Heart right ventricle (tissue), 16 donors: ENCODE data around the gene ITPR2. TPM values are rescaled to one million over a fixed set of nuclear protein-coding genes. Genes with fewer than 3 reads are reported as not detected.
A peak's percentile ranks its signal among the peaks of the same experiment; 100 is the strongest.

Experiments
- ATAC-seq, 8 donors: fragments of 200-7000 bp; cut with Tn5 transposase; one replicate each; pipeline ENCODE4 v1.9.1; 2020; ENCODE audit warnings: mild to moderate bottlenecking in 8 of 8, moderate library complexity in 8 of 8, moderate number of reproducible peaks in 1 of 8
- DNase-seq, 2 donors: peaks; one replicate each; pipeline ENCODE4 v3.0.0-alpha.2; 2020
- H3K27ac ChIP-seq, 10 donors: fragments of 200-600 bp; sonication (generic) in 2 of 10; one replicate each; pipeline versions ENCODE4 v1.5.0 to v1.8.0; 2020 to 2022; ENCODE audit warnings: mild to moderate bottlenecking in 3 of 10
- H3K27me3 ChIP-seq, 7 donors: fragments of 200-600 bp; one replicate each; pipeline ENCODE4 v1.8.0; 2021 to 2022; ENCODE audit warnings: mild to moderate bottlenecking in 2 of 7
- H3K36me3 ChIP-seq, 9 donors: fragments of 200-600 bp; sonication (generic) in 1 of 9; one replicate each; pipeline versions ENCODE4 v1.5.0 to v1.8.0; 2020 to 2022; ENCODE audit warnings: mild to moderate bottlenecking in 2 of 9
- H3K4me1 ChIP-seq, 9 donors: fragments of 200-600 bp; sonication (generic) in 1 of 9; one replicate each; pipeline versions ENCODE4 v1.5.0 to v1.8.0; 2020 to 2022; ENCODE audit warnings: mild to moderate bottlenecking in 4 of 9
- H3K4me3 ChIP-seq, 10 donors: fragments of 200-600 bp; sonication (generic) in 2 of 10; one replicate each; pipeline versions ENCODE4 v1.5.0 to v1.8.0; 2020 to 2022; ENCODE audit warnings: mild to moderate bottlenecking in 7 of 10, moderate library complexity in 2 of 10
- H3K9me3 ChIP-seq, 11 donors: fragments of 200-600 bp in 10 of 11; sonication (generic) in 2 of 11; one replicate each; pipeline versions ENCODE4 v1.5.0 to v1.8.0; 2013 to 2022; ENCODE audit warnings: mild to moderate bottlenecking in 2 of 11, control low read depth in 1 of 11, moderate library complexity in 1 of 11
- WGBS, 2 donors: extraction: QIAGEN DNeasy Blood & Tissue Kit; methylation state at CpG; one replicate each; pipeline ENCODE4 v1.1.7; 2013; ENCODE audit warnings: inconsistent platforms in 1 of 2; 5-methylcytosine and 5-hydroxymethylcytosine counted together
- intact Hi-C, 10 donors: fragments of 100-400 bp; cut with DNase I; formaldehyde crosslinking; loops; one replicate each; pipeline versions ENCODE4 v1.11.1 to v1.14.2; 2022
- polyA plus RNA-seq, 2 donors: library from polyadenylated mRNA; stranded (reverse); fragments of 200-250 nt; gene quantifications; one replicate each; pipeline ENCODE4 v1.2.3, GENCODE V29; 2013
- total RNA-seq, 10 donors: library from RNA; stranded (reverse); fragmentation: NEBNext Ultra II Directional in 3 of 10; extraction: Animal tissue kit (Norgen Biotek cat#: 25700) in 3 of 10; gene quantifications; one replicate each; pipeline versions ENCODE4 v1.2.1 to v1.2.4, GENCODE V29; 2021 to 2023
- TF ChIP-seq, protein P1 (sequence below), 9 donors: fragments of 200-600 bp; sonication (generic) in 2 of 9; IDR thresholded peaks; one replicate each; pipeline versions ENCODE4 v1.5.0 to v1.8.0; 2021 to 2022; ENCODE audit warnings: antibody characterized with exemption in 9 of 9, mild to moderate bottlenecking in 5 of 9, moderate library complexity in 1 of 9
- donor health status: Arrhythmogenic right ventricular cardiomyopathy.
- donor health status: ischemic (EF 13 %, LVEDD 7.1; RV severe dilation, severe dysfunction).
- donor health status: healthy with polysubstance abuse.
- donor health status: DM: no; HTN: yes; CAD: no.
- donor health status: DM: no; HTN: no; CAD: no.
- donor health status: ischemic (EF 25% LVEDD 6.9; RV normal size, moderate dysfunction).
- donor health status: ischemic (EF 25% LVEDD 5.7; RV mildly dilated, moderate dysfunction).
- donor health status: healthy.
- donor health status: DM: yes; HTN: yes; CAD: no.
- donor health status: Ischemic cardiomyopathy.
- donor health status: ischemic (EF 35%, LVEDD 5.7; RV mildly dilated, moderate dysfunction).
- donor health status: nonischemic (EF 11% LVEDD 7.7; RV severe dilation, severe dysfunction).
- donor health status: DM: yes; HTN: yes; CAD: no.
- donor health status: PGD.
- donor health status: ischemic (EF 29% LVEDD 5.4; RV normal size, mild dysfunction).
- donor health status: nonischemic (EF 23%, LVEDD 6.1; RV moderate dilation, normal function).

Gene ITPR2
- total and polyA plus RNA-seq, 12 donors = 2.0 to 18.9 (median 14.3) TPM

DNA sequence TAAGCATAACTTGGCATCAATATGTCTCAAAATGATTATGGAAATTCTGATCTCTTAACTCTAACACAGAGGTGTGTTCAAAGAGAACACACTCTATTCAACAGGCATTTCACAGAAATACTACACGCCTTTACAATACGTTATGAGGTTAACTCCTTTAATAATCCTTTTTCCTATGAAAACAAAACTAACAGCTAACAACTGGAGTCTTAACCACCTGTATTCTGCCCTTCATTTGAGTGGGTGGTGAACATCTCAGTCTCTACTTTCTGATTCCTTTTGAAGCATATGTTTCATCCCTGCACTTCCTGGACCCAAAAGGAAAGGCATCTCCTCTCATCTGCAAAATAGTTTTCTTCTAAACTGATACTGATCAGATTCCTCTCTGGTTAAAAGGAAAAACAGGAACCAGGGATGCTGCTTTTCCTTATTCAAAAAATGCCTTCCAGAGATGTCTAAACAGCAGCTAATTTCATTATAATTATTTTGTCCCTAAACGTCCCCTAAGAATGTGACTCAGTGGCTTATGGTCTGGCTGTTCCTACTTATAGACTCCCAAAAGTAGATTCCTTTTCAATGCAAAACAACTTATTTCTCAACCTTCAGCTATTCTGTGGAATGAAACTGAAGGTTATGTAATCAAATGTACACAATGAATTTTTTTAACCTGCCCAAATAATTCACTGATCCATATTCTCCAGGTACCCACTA is 24.1 kb downstream of the ITPR2 start:
- Histone ChIP-seq H3K9me3 (no peaks in the 10 kb centered on the region), H3K36me3 (no peaks in the 10 kb centered on the region), H3K27ac (peak overlapping the region in 4 of 10 donors; percentile 36 to 74 (median 66)), H3K4me3 (no peak overlapping the region), H3K4me1 (peaks cover 0 to 45% (median 31%) of the 10 kb centered on the region in 9 donors), H3K27me3 (no peaks in the 10 kb centered on the region)
- intact Hi-C loops = no loop called here
- ATAC-seq (no peak), DNase-seq (no peak)
- TF ChIP-seq, protein P1, sequence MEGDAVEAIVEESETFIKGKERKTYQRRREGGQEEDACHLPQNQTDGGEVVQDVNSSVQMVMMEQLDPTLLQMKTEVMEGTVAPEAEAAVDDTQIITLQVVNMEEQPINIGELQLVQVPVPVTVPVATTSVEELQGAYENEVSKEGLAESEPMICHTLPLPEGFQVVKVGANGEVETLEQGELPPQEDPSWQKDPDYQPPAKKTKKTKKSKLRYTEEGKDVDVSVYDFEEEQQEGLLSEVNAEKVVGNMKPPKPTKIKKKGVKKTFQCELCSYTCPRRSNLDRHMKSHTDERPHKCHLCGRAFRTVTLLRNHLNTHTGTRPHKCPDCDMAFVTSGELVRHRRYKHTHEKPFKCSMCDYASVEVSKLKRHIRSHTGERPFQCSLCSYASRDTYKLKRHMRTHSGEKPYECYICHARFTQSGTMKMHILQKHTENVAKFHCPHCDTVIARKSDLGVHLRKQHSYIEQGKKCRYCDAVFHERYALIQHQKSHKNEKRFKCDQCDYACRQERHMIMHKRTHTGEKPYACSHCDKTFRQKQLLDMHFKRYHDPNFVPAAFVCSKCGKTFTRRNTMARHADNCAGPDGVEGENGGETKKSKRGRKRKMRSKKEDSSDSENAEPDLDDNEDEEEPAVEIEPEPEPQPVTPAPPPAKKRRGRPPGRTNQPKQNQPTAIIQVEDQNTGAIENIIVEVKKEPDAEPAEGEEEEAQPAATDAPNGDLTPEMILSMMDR (IDR thresholded peaks at IDR 0.05) = no peak
- WGBS, 2 donors = 61 to 69% methylated on average over 3 of the region's 3 CpGs

DNA sequence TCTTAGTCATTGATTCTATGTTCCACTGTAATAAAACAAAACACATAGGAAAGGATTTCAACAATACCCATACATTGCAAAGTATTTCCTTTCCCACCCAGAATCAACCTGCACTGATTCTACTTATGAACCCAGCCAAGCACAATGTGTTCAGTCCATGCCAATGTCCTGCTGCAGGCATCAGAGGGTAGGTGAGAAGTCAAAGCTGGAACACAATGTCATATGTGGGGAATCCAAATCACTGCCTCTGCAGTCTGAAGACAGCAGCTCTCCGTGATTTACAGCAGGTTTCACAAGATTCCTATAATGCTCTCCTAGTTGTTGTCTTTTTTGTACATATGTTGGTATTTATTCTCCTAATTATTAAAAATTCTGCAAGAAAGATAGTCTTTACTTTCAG is 25.7 kb downstream of the ITPR2 start:
- Histone ChIP-seq H3K4me3 (no peak overlapping the region), H3K27me3 (no peaks in the 10 kb centered on the region), H3K9me3 (no peaks in the 10 kb centered on the region), H3K27ac (no peak overlapping the region), H3K36me3 (no peaks in the 10 kb centered on the region), H3K4me1 (peaks cover 0 to 53% (median 39%) of the 10 kb centered on the region in 9 donors)
- DNase-seq = no peak
- TF ChIP-seq, protein P1 (IDR thresholded peaks at IDR 0.05) = no peak
- intact Hi-C loops = no loop called here
- peak in 3 of 8 donors; percentile 39 to 70 (median 41) for ATAC-seq
- WGBS, 2 donors = 94 to 97% methylated on average over 1 of the region's 1 CpG

DNA sequence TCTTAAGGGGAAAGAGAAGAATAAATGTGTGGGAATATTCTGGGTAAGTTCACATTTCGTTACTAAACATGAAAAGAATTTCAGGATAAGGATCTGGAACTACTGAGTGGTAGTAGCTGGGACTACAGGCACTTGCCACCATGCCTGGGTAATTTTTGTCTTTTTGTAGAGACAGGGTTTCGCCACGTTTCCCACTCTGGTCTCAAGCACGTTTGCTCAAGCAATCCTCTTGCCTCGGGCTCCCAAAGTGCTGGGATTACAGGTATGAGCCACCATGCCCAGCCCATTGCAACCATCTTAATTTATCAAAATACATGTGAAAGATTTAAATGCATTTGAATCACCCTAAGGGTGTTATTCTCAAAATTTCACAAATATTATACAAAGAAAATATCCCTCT is 26.4 kb downstream of the ITPR2 start:
- no peak overlapping the region for H3K27ac ChIP-seq
- H3K4me1 ChIP-seq = peaks cover 0 to 53% (median 39%) of the 10 kb centered on the region in 9 donors
- intact Hi-C loops = no loop called here
- H3K4me3 ChIP-seq = no peak overlapping the region
- H3K9me3 ChIP-seq = no peaks in the 10 kb centered on the region
- WGBS, 2 donors = 96 to 98% methylated on average over 5 of the region's 5 CpGs
- no peaks in the 10 kb centered on the region for H3K27me3 ChIP-seq
- TF ChIP-seq, protein P1 (IDR thresholded peaks at IDR 0.05) = no peak
- ATAC-seq = no peak
- no peak for DNase-seq
- H3K36me3 ChIP-seq = no peaks in the 10 kb centered on the region

DNA sequence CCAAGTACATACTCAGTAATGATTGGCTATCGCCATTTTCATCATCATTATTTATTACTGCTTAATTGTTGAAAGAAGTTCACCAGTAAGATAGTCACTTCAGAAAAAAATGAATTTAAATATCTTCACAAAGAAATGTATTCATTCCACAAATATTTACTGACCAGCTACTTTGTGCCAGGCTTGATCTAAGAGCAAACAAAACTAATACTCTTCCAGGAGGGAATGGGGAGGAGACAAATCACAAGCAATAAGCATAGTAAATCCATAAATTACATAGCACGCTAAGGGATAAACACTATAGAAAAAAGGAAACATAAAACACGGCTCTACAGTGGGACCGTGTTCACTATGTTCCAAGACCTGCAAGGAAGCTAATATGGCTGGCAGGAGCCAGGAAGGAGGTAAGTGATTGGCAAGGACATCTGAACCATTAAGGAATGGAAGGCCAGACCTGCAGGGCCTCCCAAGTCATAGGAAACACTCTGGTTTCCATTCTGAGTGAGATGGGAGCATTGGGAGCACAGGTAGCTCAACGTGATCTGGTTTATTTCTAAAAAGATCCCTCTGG is 27.5 kb downstream of the ITPR2 start:
- intact Hi-C loops = no loop called here
- Histone ChIP-seq H3K9me3 (no peaks in the 10 kb centered on the region), H3K27ac (no peak overlapping the region), H3K27me3 (no peaks in the 10 kb centered on the region), H3K4me1 (peaks cover 0 to 47% (median 31%) of the 10 kb centered on the region in 9 donors), H3K36me3 (no peaks in the 10 kb centered on the region), H3K4me3 (no peak overlapping the region)
- TF ChIP-seq, protein P1 (IDR thresholded peaks at IDR 0.05) = no peak
- ATAC-seq = no peak
- DNase-seq = no peak
- 93 to 97% methylated on average over 5 of the region's 5 CpGs for WGBS, 2 donors
